Neural progenitor cell (in vitro differentiated cells): ENCODE results near the gene IL5RA. TPM values are rescaled to one million over a fixed set of nuclear protein-coding genes. Genes with fewer than 3 reads are reported as not detected.

Experiments used
- DNase-seq: peaks from one replicate; pipeline ENCODE4 v3.0.0-alpha.2; 2016; ENCODE audit warnings: low spot score
- H2AFZ ChIP-seq: fragments of 200-600 bp; sonication (generic); replicated peaks from 2 replicates; pipeline ENCODE4 v1.6.1; 2016; ENCODE audit warnings: antibody characterized with exemption
- H3F3A ChIP-seq: fragments of 200-600 bp; sonication (generic); 2 replicates; pipeline ENCODE4 v1.6.1; 2016; ENCODE audit warnings: antibody characterized with exemption, low read depth
- H3K27ac ChIP-seq: fragments of 200-600 bp; sonication (generic); 2 replicates; pipeline ENCODE4 v1.5.1; 2016; ENCODE audit warnings: mild to moderate bottlenecking
- H3K27me3 ChIP-seq: fragments of 200-600 bp; sonication (generic); 2 replicates; pipeline ENCODE4 v1.6.1; 2016; ENCODE audit warnings: mild to moderate bottlenecking, moderate library complexity
- H3K36me3 ChIP-seq: fragments of 200-600 bp; sonication (generic); 2 replicates; pipeline ENCODE4 v1.5.1; 2016
- H3K4me1 ChIP-seq: fragments of 200-600 bp; sonication (generic); 2 replicates; pipeline ENCODE4 v1.6.1; 2016; ENCODE audit warnings: mixed run types
- H3K4me2 ChIP-seq: fragments of 200-600 bp; sonication (generic); 2 replicates; pipeline ENCODE4 v1.6.1; 2016
- H3K4me3 ChIP-seq: fragments of 200-600 bp; sonication (generic); 2 replicates; pipeline ENCODE4 v1.5.1; 2016
- H3K79me2 ChIP-seq: fragments of 200-600 bp; sonication (generic); 2 replicates; pipeline ENCODE4 v1.6.1; 2016; ENCODE audit warnings: low read depth
- H3K9ac ChIP-seq: fragments of 200-600 bp; sonication (generic); 2 replicates; pipeline ENCODE4 v1.6.1; 2016
- H3K9me3 ChIP-seq: fragments of 200-600 bp; sonication (generic); 2 replicates; pipeline ENCODE4 v1.5.1; 2016; ENCODE audit warnings: low read depth
- H4K20me1 ChIP-seq: fragments of 200-600 bp; sonication (generic); 2 replicates; pipeline ENCODE4 v1.6.1; 2016; ENCODE audit warnings: low read depth
- H3K27ac Mint-ChIP-seq: 3 replicates; pipeline ENCODE4 v1.8.0; 2021; ENCODE audit warnings: mixed read lengths
- H3K27me3 Mint-ChIP-seq: 2 replicates; pipeline ENCODE4 v1.8.0; 2022; ENCODE audit warnings: low read depth, mild to moderate bottlenecking, inconsistent platforms, moderate library complexity, mixed read lengths; ENCODE audit not compliant: insufficient read depth
- H3K36me3 Mint-ChIP-seq: 3 replicates; pipeline ENCODE4 v1.8.0; 2021; ENCODE audit warnings: mixed read lengths
- H3K4me1 Mint-ChIP-seq: 3 replicates; pipeline ENCODE4 v1.8.0; 2021; ENCODE audit warnings: mixed read lengths
- H3K4me3 Mint-ChIP-seq: 3 replicates; pipeline ENCODE4 v1.8.0; 2021; ENCODE audit warnings: mild to moderate bottlenecking, moderate library complexity, mixed read lengths
- H3K9me3 Mint-ChIP-seq: 3 replicates; pipeline ENCODE4 v1.8.0; 2020; ENCODE audit warnings: mixed read lengths
- CTCF ChIP-seq: fragments of 200-600 bp; sonication (generic); IDR thresholded peaks from 2 replicates; pipeline ENCODE4 v1.5.1; 2017; ENCODE audit warnings: antibody characterized with exemption, mild to moderate bottlenecking
- EZH2 ChIP-seq: fragments of 200-600 bp; sonication (generic); IDR thresholded peaks from 2 replicates; pipeline ENCODE4 v1.6.1; 2017; ENCODE audit warnings: antibody characterized with exemption, mild to moderate bottlenecking, moderate library complexity
- EZH2phosphoT487 ChIP-seq: fragments of 200-600 bp; sonication (generic); IDR thresholded peaks from 2 replicates; pipeline ENCODE4 v1.6.1; 2017; ENCODE audit warnings: antibody characterized with exemption
- total RNA-seq: library from RNA; depleted of rRNA; stranded (reverse); fragments of >200 nt; gene quantifications from 2 replicates; pipeline ENCODE4 v1.2.3, GENCODE V29; 2015; ENCODE audit warnings: low replicate concordance

Gene IL5RA
- total RNA-seq, 1 donor from 2014 or later, result not detected

- DNase-seq, result no peak
- no peaks in the 10 kb centered on the region for H3K36me3 Mint-ChIP-seq
- Histone ChIP-seq H3K4me3 (no peak overlapping the region), H3K9me3 (no peaks in the 10 kb centered on the region), H3K4me1 (no peaks in the 10 kb centered on the region), H3F3A (no peaks in the 10 kb centered on the region), H3K36me3 (no peaks in the 10 kb centered on the region), H3K27me3 (no peaks in the 10 kb centered on the region), H3K4me2 (no peak overlapping the region), H3K27ac (no peak overlapping the region), H3K9ac (no peak overlapping the region), H3K79me2 (no peaks in the 10 kb centered on the region), H4K20me1 (no peaks in the 10 kb centered on the region), H2AFZ (no peak overlapping the region)
- peaks cover 3% of the 10 kb centered on the region for H3K27me3 Mint-ChIP-seq
- TF ChIP-seq CTCF (no peak), EZH2 (no peak)
- H3K4me3 Mint-ChIP-seq, result no peak overlapping the region
- no peak overlapping the region for H3K27ac Mint-ChIP-seq
- no peaks in the 10 kb centered on the region for H3K9me3 Mint-ChIP-seq
- H3K4me1 Mint-ChIP-seq, result peaks cover 4% of the 10 kb centered on the region
These were observed 8.3 kb downstream of the IL5RA start for GRCh38 chr3:3101660-3102458.

GRCh38 chr3:3097958-3098357 is 12.2 kb downstream of the IL5RA start:
- Histone ChIP-seq H3K27ac (no peak overlapping the region), H3K4me2 (no peak overlapping the region), H3K4me1 (no peaks in the 10 kb centered on the region), H3K9me3 (no peaks in the 10 kb centered on the region), H3K36me3 (no peaks in the 10 kb centered on the region), H3K4me3 (no peak overlapping the region), H4K20me1 (no peaks in the 10 kb centered on the region), H2AFZ (no peak overlapping the region), H3K27me3 (no peaks in the 10 kb centered on the region), H3F3A (no peaks in the 10 kb centered on the region), H3K9ac (no peak overlapping the region), H3K79me2 (no peaks in the 10 kb centered on the region)
- TF ChIP-seq EZH2 (no peak), CTCF (no peak), EZH2phosphoT487 (no peak)
- H3K9me3 Mint-ChIP-seq, result no peaks in the 10 kb centered on the region
- no peak overlapping the region for H3K27ac Mint-ChIP-seq
- peaks cover 5% of the 10 kb centered on the region for H3K4me1 Mint-ChIP-seq
- no peak overlapping the region for H3K4me3 Mint-ChIP-seq
- no peak for DNase-seq
- H3K36me3 Mint-ChIP-seq, result no peaks in the 10 kb centered on the region
- peaks cover 3% of the 10 kb centered on the region for H3K27me3 Mint-ChIP-seq

- Histone ChIP-seq H3K27me3 (no peaks in the 10 kb centered on the region), H3K9me3 (no peaks in the 10 kb centered on the region), H3K36me3 (no peaks in the 10 kb centered on the region), H3K4me1 (no peaks in the 10 kb centered on the region), H3K79me2 (no peaks in the 10 kb centered on the region), H3K4me3 (no peak overlapping the region), H3K9ac (no peak overlapping the region), H3F3A (no peaks in the 10 kb centered on the region), H4K20me1 (no peaks in the 10 kb centered on the region), H3K4me2 (no peak overlapping the region), H2AFZ (no peak overlapping the region), H3K27ac (no peak overlapping the region)
- Mint-ChIP-seq H3K9me3 (no peaks in the 10 kb centered on the region), H3K27ac (no peak overlapping the region), H3K27me3 (peaks cover 5% of the 10 kb centered on the region), H3K4me3 (no peak overlapping the region), H3K4me1 (no peaks in the 10 kb centered on the region), H3K36me3 (no peaks in the 10 kb centered on the region)
- DNase-seq, result no peak
- no peak for TF ChIP-seq EZH2
- TF ChIP-seq CTCF, result no peak
- TF ChIP-seq EZH2phosphoT487, result no peak
These were observed 21.2 kb downstream of the IL5RA start for GRCh38 chr3:3089017-3089416.
